ENCODE data around the gene PHF13. TPM values are rescaled to one million over a fixed set of nuclear protein-coding genes. Genes with fewer than 3 reads are reported as not detected.

PHF13 gene
- total and polyA plus RNA-seq, 9 of the 15 experiments (the other 6 are each of a cell fraction or from before 2014, with no cell fraction given): 1.8 to 36.1 (median 11.7) TPM

DNA sequence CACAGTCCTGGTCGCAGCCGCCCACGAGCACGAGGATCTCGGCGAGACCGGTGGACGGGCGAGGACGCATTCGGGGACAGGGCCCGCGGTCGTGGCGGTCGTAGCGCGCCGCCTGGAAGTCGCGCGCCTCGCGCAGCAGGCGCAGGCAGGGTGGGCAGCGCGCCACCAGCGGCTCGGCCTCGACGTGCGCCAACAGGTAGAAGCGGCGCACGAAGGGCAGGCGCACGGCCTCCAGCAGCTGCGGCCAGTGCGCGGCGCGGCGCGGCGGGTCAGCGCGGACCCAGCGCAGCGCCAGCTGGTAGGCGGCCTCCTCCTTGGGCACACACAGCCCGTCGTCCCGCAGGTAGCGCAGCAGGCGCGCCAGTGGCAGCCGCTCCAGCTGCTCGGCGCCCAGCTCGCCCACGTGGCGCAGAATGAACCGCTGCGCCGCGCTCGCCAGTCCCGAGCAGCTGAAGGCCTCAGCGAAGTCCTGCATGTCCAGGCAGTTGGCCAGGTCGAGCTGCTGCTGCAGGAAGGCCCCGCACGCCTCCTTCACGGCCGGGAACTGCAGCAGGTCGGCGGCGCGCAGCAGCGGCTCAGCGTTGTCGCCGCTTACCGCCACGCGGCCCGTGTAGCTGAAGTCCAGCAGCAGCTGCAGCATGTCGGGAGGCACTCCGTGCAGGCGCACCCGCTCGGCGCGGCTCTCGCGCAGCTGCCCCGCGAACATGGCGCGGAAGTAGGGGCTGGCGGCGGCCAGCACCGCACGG is 11.4 kb upstream of the PHF13 start (continued):
- TF ChIP-seq ZNF282 (CRISPR knock-in tag; IDR thresholded peaks at IDR 0.05) (no peak), ELF1 (tag; IDR thresholded peaks at IDR 0.05) (peak; percentile 69; the same call in 1 of the 2 replicates), HDAC6 (IDR thresholded peaks at IDR 0.05; ENCODE audit: low read depth, low read length) (peak; percentile 60), TRIM24 (IDR thresholded peaks at IDR 0.05) (no peak), CBFA2T2 (conservative IDR thresholded peaks at IDR 0.05) (no peak), SRF (CRISPR knock-in tag; IDR thresholded peaks at IDR 0.05) (no peak), ATF7 (IDR thresholded peaks at IDR 0.05) (no peak; the same call in 1 of the 2 replicates), KLF6 (CRISPR knock-in tag; IDR thresholded peaks at IDR 0.05; ENCODE audit: borderline replicate concordance) (no peak), SRSF7 (optimal IDR thresholded peaks at IDR 0.05; ENCODE audit: low read depth, low read length) (no peak), HSF4 (CRISPR knock-in tag; IDR thresholded peaks at IDR 0.05; ENCODE audit: borderline replicate concordance) (no peak), MYC (IDR thresholded peaks at IDR 0.05; ENCODE audit: low read depth, low read length) (no peak; the same call in 1 of the 2 replicates), MYC (CRISPR knock-in tag; IDR thresholded peaks at IDR 0.05; ENCODE audit: borderline replicate concordance, low read depth) (peak; percentile 78; the same call in 1 of the 2 replicates), MED1 (CRISPR knock-in tag; IDR thresholded peaks at IDR 0.05; ENCODE audit: borderline replicate concordance) (no peak; the same call in 1 of the 2 replicates), PPARD (CRISPR knock-in tag; IDR thresholded peaks at IDR 0.05) (no peak)
- TF ChIP-seq, protein P1, sequence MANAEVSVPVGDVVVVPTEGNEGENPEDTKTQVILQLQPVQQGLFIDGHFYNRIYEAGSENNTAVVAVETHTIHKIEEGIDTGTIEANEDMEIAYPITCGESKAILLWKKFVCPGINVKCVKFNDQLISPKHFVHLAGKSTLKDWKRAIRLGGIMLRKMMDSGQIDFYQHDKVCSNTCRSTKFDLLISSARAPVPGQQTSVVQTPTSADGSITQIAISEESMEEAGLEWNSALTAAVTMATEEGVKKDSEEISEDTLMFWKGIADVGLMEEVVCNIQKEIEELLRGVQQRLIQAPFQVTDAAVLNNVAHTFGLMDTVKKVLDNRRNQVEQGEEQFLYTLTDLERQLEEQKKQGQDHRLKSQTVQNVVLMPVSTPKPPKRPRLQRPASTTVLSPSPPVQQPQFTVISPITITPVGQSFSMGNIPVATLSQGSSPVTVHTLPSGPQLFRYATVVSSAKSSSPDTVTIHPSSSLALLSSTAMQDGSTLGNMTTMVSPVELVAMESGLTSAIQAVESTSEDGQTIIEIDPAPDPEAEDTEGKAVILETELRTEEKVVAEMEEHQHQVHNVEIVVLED (CRISPR knock-in tag; IDR thresholded peaks at IDR 0.05): no peak
- TF ChIP-seq, protein P2, sequence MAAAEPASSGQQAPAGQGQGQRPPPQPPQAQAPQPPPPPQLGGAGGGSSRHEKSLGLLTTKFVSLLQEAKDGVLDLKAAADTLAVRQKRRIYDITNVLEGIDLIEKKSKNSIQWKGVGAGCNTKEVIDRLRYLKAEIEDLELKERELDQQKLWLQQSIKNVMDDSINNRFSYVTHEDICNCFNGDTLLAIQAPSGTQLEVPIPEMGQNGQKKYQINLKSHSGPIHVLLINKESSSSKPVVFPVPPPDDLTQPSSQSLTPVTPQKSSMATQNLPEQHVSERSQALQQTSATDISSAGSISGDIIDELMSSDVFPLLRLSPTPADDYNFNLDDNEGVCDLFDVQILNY (CRISPR knock-in tag; IDR thresholded peaks at IDR 0.05): peak; percentile 79
- TF ChIP-seq, protein P3, sequence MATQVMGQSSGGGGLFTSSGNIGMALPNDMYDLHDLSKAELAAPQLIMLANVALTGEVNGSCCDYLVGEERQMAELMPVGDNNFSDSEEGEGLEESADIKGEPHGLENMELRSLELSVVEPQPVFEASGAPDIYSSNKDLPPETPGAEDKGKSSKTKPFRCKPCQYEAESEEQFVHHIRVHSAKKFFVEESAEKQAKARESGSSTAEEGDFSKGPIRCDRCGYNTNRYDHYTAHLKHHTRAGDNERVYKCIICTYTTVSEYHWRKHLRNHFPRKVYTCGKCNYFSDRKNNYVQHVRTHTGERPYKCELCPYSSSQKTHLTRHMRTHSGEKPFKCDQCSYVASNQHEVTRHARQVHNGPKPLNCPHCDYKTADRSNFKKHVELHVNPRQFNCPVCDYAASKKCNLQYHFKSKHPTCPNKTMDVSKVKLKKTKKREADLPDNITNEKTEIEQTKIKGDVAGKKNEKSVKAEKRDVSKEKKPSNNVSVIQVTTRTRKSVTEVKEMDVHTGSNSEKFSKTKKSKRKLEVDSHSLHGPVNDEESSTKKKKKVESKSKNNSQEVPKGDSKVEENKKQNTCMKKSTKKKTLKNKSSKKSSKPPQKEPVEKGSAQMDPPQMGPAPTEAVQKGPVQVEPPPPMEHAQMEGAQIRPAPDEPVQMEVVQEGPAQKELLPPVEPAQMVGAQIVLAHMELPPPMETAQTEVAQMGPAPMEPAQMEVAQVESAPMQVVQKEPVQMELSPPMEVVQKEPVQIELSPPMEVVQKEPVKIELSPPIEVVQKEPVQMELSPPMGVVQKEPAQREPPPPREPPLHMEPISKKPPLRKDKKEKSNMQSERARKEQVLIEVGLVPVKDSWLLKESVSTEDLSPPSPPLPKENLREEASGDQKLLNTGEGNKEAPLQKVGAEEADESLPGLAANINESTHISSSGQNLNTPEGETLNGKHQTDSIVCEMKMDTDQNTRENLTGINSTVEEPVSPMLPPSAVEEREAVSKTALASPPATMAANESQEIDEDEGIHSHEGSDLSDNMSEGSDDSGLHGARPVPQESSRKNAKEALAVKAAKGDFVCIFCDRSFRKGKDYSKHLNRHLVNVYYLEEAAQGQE (IDR thresholded peaks at IDR 0.05; ENCODE audit: borderline replicate concordance): no peak; the same call in 1 of the 2 replicates
- TF ChIP-seq, protein P3 (CRISPR knock-in tag; IDR thresholded peaks at IDR 0.05; ENCODE audit: low read depth): 0 out of 2 replicates have a peak, but pooled peaks have one; percentile 40

Measured in K562 (cell line).